Measurements from ENCODE around the gene IVL. TPM values are rescaled to one million over a fixed set of nuclear protein-coding genes. Genes with fewer than 3 reads are reported as not detected.

The IVL gene
- total and polyA plus RNA-seq, 2 donors (not counting 3 experiments of a cell fraction or from before 2014, with no cell fraction given): not detected

- Histone ChIP-seq H3K9me3 (replicated peaks; ENCODE audit: control insufficient read depth, insufficient read depth, low read length) (no peaks in the 10 kb centered on the region), H3K79me2 (ENCODE audit: control insufficient read depth, insufficient read depth, low read length) (no peaks in the 10 kb centered on the region), H3K4me1 (ENCODE audit: control insufficient read depth, extremely low read depth, insufficient read depth, low read length) (no peaks in the 10 kb centered on the region), H3K9ac (replicated peaks; ENCODE audit: extremely low read depth, insufficient read depth, low read length) (no peak overlapping the region), H3K27me3 (ENCODE audit: control insufficient read depth in 2 of 2, insufficient read depth in 2 of 2, low read length in 2 of 2) (no peaks in the 10 kb centered on the region), H3K27ac (ENCODE audit: insufficient read depth, low read depth, low read length) (no peak overlapping the region), H3K4me2 (ENCODE audit: insufficient read depth, low read length) (no peak overlapping the region), H3K9me1 (replicated peaks; ENCODE audit: control insufficient read depth, extremely low read depth, insufficient read depth, low read length) (no peaks in the 10 kb centered on the region), H3K4me3 (replicated peaks in 1 of 3; ENCODE audit: insufficient read depth in 1 of 3, low read depth in 1 of 3, low read length in 3 of 3) (no peak overlapping the region), H4K20me1 (replicated peaks; ENCODE audit: control insufficient read depth, extremely low read depth, insufficient read depth, low read length) (no peaks in the 10 kb centered on the region), H2AFZ (ENCODE audit: low read depth, low read length) (no peak overlapping the region), H3K36me3 (ENCODE audit: control insufficient read depth in 2 of 2, extremely low read depth in 1 of 2, insufficient read depth in 2 of 2, low read length in 2 of 2) (no peaks in the 10 kb centered on the region)
- intact Hi-C loops (cut with micrococcal nuclease): no loop called here
- POLR2A ChIA-PET: no interaction called here
- CTCF ChIA-PET: no interaction called here
- no peak for FAIRE-seq
- no peak for DNase-seq (ENCODE audit: low read depth, low spot score)
- dilution Hi-C loops (cut with MboI; ENCODE audit: extremely low pct_ligation_motif_present, low sequenced_read_pairs): no loop called here
- BruUV-seq (replicated peaks): no TSS peak
- TF ChIP-seq EZH2 (IDR thresholded peaks at IDR 0.05; ENCODE audit: borderline replicate concordance, low read depth, low read length, severe bottlenecking) (no peak), GATA2 (IDR thresholded peaks at IDR 0.05; ENCODE audit: insufficient read depth, insufficient read length, low read depth, low read length) (peak; percentile 13), POLR2A (IDR thresholded peaks at IDR 0.05; ENCODE audit: low read depth, low read length) (no peak), CTCF (IDR thresholded peaks at IDR 0.05; ENCODE audit: extremely low read depth in 1 of 2, insufficient read depth in 1 of 2, low read depth in 1 of 2, low read length in 2 of 2) (no peak), POLR2AphosphoS5 (IDR thresholded peaks at IDR 0.05; ENCODE audit: insufficient read depth, low read depth, low read length) (no peak), FOS (IDR thresholded peaks at IDR 0.05; ENCODE audit: borderline replicate concordance, insufficient read depth, low read length) (no peak), JUN (IDR thresholded peaks at IDR 0.05; ENCODE audit: borderline replicate concordance, insufficient read depth, insufficient read length, low read depth) (no peak), MYC (IDR thresholded peaks at IDR 0.05; ENCODE audit: low read depth, low read length) (no peak)
Measured at GRCh38 chr1:152954436-152954835, 46.1 kb downstream of the IVL start.

Measured in endothelial cell of umbilical vein (primary cell).